Measurements from ENCODE around the gene HOXA10.

GRCh38 chr7:27209933-27210440, 35.9 kb upstream of the HOXA10 start:
- TF ChIP-seq POLR2A (IDR thresholded peaks at IDR 0.05; ENCODE audit: low read depth, low read length) (no peak), TAF1 (IDR thresholded peaks at IDR 0.05; ENCODE audit: borderline replicate concordance, low read depth, low read length) (no peak), POLR2AphosphoS5 (IDR thresholded peaks at IDR 0.05; ENCODE audit: low read depth, low read length) (no peak)

All from GM12892 (cell line).